Measurements from ENCODE around the gene TSNAX.

The TSNAX gene

GRCh38 chr1:231507476-231508355 is 20.8 kb upstream of the TSNAX start:
- Mint-ChIP-seq H3K27ac (no peak overlapping the region), H3K4me1 (peaks cover 6% of the 10 kb centered on the region), H3K4me3 (no peak overlapping the region), H3K27me3 (peaks cover 59% of the 10 kb centered on the region), H3K9me3 (peaks cover 0 to 7% of the 10 kb centered on the region in 2 donors)
- no peak for DNase-seq
- ATAC-seq, result no peak

- Mint-ChIP-seq H3K27ac (no peak overlapping the region), H3K4me1 (peaks cover 6% of the 10 kb centered on the region), H3K27me3 (peaks cover 51% of the 10 kb centered on the region), H3K4me3 (no peak overlapping the region), H3K9me3 (peaks cover 0 to 1% of the 10 kb centered on the region in 2 donors)
- ATAC-seq (no peak), DNase-seq (no peak)
Observed at GRCh38 chr1:231508497-231508896, 20.0 kb upstream of the TSNAX start.

GRCh38 chr1:231508941-231509340 is 19.5 kb upstream of the TSNAX start:
- no peak for DNase-seq
- Mint-ChIP-seq H3K4me1 (peaks cover 6% of the 10 kb centered on the region), H3K27me3 (peaks cover 46% of the 10 kb centered on the region), H3K9me3 (no peaks in the 10 kb centered on the region), H3K4me3 (no peak overlapping the region), H3K27ac (no peak overlapping the region)
- no peak for ATAC-seq

- ATAC-seq, result no peak
- Mint-ChIP-seq H3K4me1 (peaks cover 6% of the 10 kb centered on the region), H3K9me3 (no peaks in the 10 kb centered on the region)
Observed at GRCh38 chr1:231512147-231512698, 16.2 kb upstream of the TSNAX start.

GRCh38 chr1:231515748-231516147 is 12.7 kb upstream of the TSNAX start:
- ATAC-seq, result no peak
- Mint-ChIP-seq H3K27ac (no peak overlapping the region), H3K4me1 (peaks cover 6% of the 10 kb centered on the region), H3K4me3 (no peak overlapping the region), H3K9me3 (no peaks in the 10 kb centered on the region), H3K27me3 (peaks cover 26% of the 10 kb centered on the region)
- DNase-seq, result no peak

More at GRCh38 chr1:231512147-231512698, 16.2 kb upstream of the TSNAX start:
- H3K27ac Mint-ChIP-seq, result no peak overlapping the region
- H3K4me3 Mint-ChIP-seq, result no peak overlapping the region
- no peak for DNase-seq
- peaks cover 36% of the 10 kb centered on the region for H3K27me3 Mint-ChIP-seq

GRCh38 chr1:231517076-231517475 is 11.4 kb upstream of the TSNAX start:
- Mint-ChIP-seq H3K9me3 (no peaks in the 10 kb centered on the region), H3K4me1 (peaks cover 5% of the 10 kb centered on the region), H3K4me3 (no peak overlapping the region), H3K27me3 (peaks cover 24% of the 10 kb centered on the region), H3K27ac (no peak overlapping the region)
- ATAC-seq (no peak), DNase-seq (no peak)

GRCh38 chr1:231518485-231519034 is 9.9 kb upstream of the TSNAX start:
- Mint-ChIP-seq H3K27me3 (peaks cover 24% of the 10 kb centered on the region), H3K9me3 (no peaks in the 10 kb centered on the region), H3K4me3 (no peak overlapping the region), H3K27ac (no peak overlapping the region), H3K4me1 (no peaks in the 10 kb centered on the region)
- no peak for ATAC-seq
- DNase-seq, result no peak

GRCh38 chr1:231519166-231519565 is 9.3 kb upstream of the TSNAX start:
- no peak for DNase-seq
- peaks cover 24% of the 10 kb centered on the region for H3K27me3 Mint-ChIP-seq
- no peak overlapping the region for H3K27ac Mint-ChIP-seq
- no peak for ATAC-seq
- H3K4me3 Mint-ChIP-seq, result no peak overlapping the region
- no peaks in the 10 kb centered on the region for H3K9me3 Mint-ChIP-seq
- H3K4me1 Mint-ChIP-seq, result no peaks in the 10 kb centered on the region

- Mint-ChIP-seq H3K4me3 (no peak overlapping the region), H3K27me3 (peaks cover 13% of the 10 kb centered on the region), H3K27ac (no peak overlapping the region), H3K9me3 (no peaks in the 10 kb centered on the region), H3K4me1 (peaks cover 7% of the 10 kb centered on the region)
- DNase-seq, result no peak
- ATAC-seq, result no peak
Observed at GRCh38 chr1:231522038-231522437, 6.4 kb upstream of the TSNAX start.

- no peak overlapping the region for H3K4me3 Mint-ChIP-seq
- peaks cover 2% of the 10 kb centered on the region for H3K27me3 Mint-ChIP-seq
Observed at GRCh38 chr1:231522931-231523642, 5.4 kb upstream of the TSNAX start.

GRCh38 chr1:231523816-231524215 is 4.7 kb upstream of the TSNAX start:
- no peak overlapping the region for H3K4me3 Mint-ChIP-seq
- H3K27ac Mint-ChIP-seq, result peak overlapping the region in 1 of 2 donors; percentile 1
- DNase-seq (no peak), ATAC-seq (no peak)
- no peaks in the 10 kb centered on the region for H3K27me3 Mint-ChIP-seq
- H3K9me3 Mint-ChIP-seq, result no peaks in the 10 kb centered on the region
- H3K4me1 Mint-ChIP-seq, result peaks cover 20% of the 10 kb centered on the region

More at GRCh38 chr1:231522931-231523642, 5.4 kb upstream of the TSNAX start:
- ATAC-seq (no peak), DNase-seq (no peak)
- H3K27ac Mint-ChIP-seq, result no peak overlapping the region
- H3K4me1 Mint-ChIP-seq, result peaks cover 17% of the 10 kb centered on the region
- no peaks in the 10 kb centered on the region for H3K9me3 Mint-ChIP-seq

GRCh38 chr1:231526536-231526935 is 1.9 kb upstream of the TSNAX start:
- Mint-ChIP-seq H3K9me3 (no peaks in the 10 kb centered on the region), H3K4me3 (peak overlapping the region; percentile 27 to 44), H3K27me3 (no peaks in the 10 kb centered on the region), H3K4me1 (peaks cover 39% of the 10 kb centered on the region), H3K27ac (no peak overlapping the region)
- ATAC-seq (no peak), DNase-seq (no peak)

- ATAC-seq, result peak; percentile 35
- H3K4me1 Mint-ChIP-seq, result peaks cover 48% of the 10 kb centered on the region
- peak overlapping the region; percentile 93 to 95 for H3K4me3 Mint-ChIP-seq
- H3K27ac Mint-ChIP-seq, result peak overlapping the region; percentile 100
- DNase-seq, result no peak
- H3K9me3 Mint-ChIP-seq, result no peaks in the 10 kb centered on the region
- no peaks in the 10 kb centered on the region for H3K27me3 Mint-ChIP-seq
Observed at GRCh38 chr1:231527586-231528171, 790 bp upstream of the TSNAX start.

GRCh38 chr1:231533240-231533639 is 4.8 kb downstream of the TSNAX start:
- H3K4me1 Mint-ChIP-seq, result peaks cover 39% of the 10 kb centered on the region
- no peak overlapping the region for H3K27ac Mint-ChIP-seq
- no peak overlapping the region for H3K4me3 Mint-ChIP-seq
- no peaks in the 10 kb centered on the region for H3K27me3 Mint-ChIP-seq
- H3K9me3 Mint-ChIP-seq, result no peaks in the 10 kb centered on the region
- DNase-seq (no peak), ATAC-seq (no peak)

GRCh38 chr1:231534703-231535159 is 6.3 kb downstream of the TSNAX start:
- ATAC-seq (no peak), DNase-seq (no peak)
- Mint-ChIP-seq H3K4me1 (peaks cover 30% of the 10 kb centered on the region), H3K27ac (no peak overlapping the region), H3K4me3 (no peak overlapping the region), H3K9me3 (no peaks in the 10 kb centered on the region), H3K27me3 (no peaks in the 10 kb centered on the region)

Measured in stimulated activated naive CD8-positive, alpha-beta T cell treated with anti-CD3 and anti-CD28 coated beads, Interleukin-15, amount 100 ng/mL, for 72 hours (primary cell).